Measurements from ENCODE around the gene EPHB1. TPM values are rescaled to one million over a fixed set of nuclear protein-coding genes. Genes with fewer than 3 reads are reported as not detected.

Gene EPHB1
- polyA plus RNA-seq, 1 of the 3 experiments (the other 2 are of a cell fraction) = 1.2 TPM

GRCh38 chr3:135085652-135086436 is 290.8 kb downstream of the EPHB1 start:
- 51% methylated on average over 6 of the region's 6 CpGs for WGBS (ENCODE audit: low lambda C conversion rate)
- H3K9me3 ChIP-seq = no peaks in the 10 kb centered on the region
- H3K27me3 ChIP-seq (ENCODE audit: insufficient read depth) = no peaks in the 10 kb centered on the region
- H2AFZ ChIP-seq (ENCODE audit: low read depth) = no peak overlapping the region
- H3K9me2 ChIP-seq = no peaks in the 10 kb centered on the region
- POLR2A ChIA-PET = no interaction called here
- no peak overlapping the region for H3K9ac ChIP-seq
- DNase-seq = no peak
- no peak overlapping the region for H3K4me3 ChIP-seq (ENCODE audit: low read depth in 2 of 2, low read length in 1 of 2)
- H3K4me1 ChIP-seq (ENCODE audit: control insufficient read depth in 1 of 2, insufficient read depth in 2 of 2, low read depth in 1 of 2, low read length in 1 of 2) = no peaks in the 10 kb centered on the region; a peak in 1 of 4 replicates
- no peak overlapping the region for H3K27ac ChIP-seq (ENCODE audit: low read depth in 2 of 2, low read length in 1 of 2)
- H4K20me1 ChIP-seq (ENCODE audit: insufficient read depth) = no peaks in the 10 kb centered on the region
- CTCF ChIA-PET = interaction anchor here (0.9 kb wide), 1 partner anchor 153 kb away, joined by 3 read pairs; no protein-coding TSS in a partner anchor
- no peaks in the 10 kb centered on the region for H3K79me2 ChIP-seq (ENCODE audit: insufficient read depth)
- no peaks in the 10 kb centered on the region for H3F3A ChIP-seq (replicated peaks; ENCODE audit: insufficient read depth)
- H3K4me2 ChIP-seq = no peak overlapping the region
- no peak for TF ChIP-seq GATA2 (CRISPR knock-in tag; IDR thresholded peaks at IDR 0.05)
- no peak for TF ChIP-seq RXRA (IDR thresholded peaks at IDR 0.05; ENCODE audit: borderline replicate concordance, low read depth)
- TF ChIP-seq PBX3 (IDR thresholded peaks at IDR 0.05) = no peak
- TF ChIP-seq TCF12 (IDR thresholded peaks at IDR 0.05) = no peak
- no peak for TF ChIP-seq MAX (IDR thresholded peaks at IDR 0.05; ENCODE audit: low read depth)
- TF ChIP-seq FOXJ3 (CRISPR knock-in tag; IDR thresholded peaks at IDR 0.05) = no peak
- TF ChIP-seq CHD2 (IDR thresholded peaks at IDR 0.05; ENCODE audit: low read length, partially characterized antibody) = no peak
- TF ChIP-seq USF1 (IDR thresholded peaks at IDR 0.05; ENCODE audit: borderline replicate concordance, low read depth) = no peak
- no peak for TF ChIP-seq RAD21 (IDR thresholded peaks at IDR 0.05; ENCODE audit: low read length)
- TF ChIP-seq FOSL2 (IDR thresholded peaks at IDR 0.05; ENCODE audit: borderline replicate concordance, low read depth) = no peak
- TF ChIP-seq NRF1 (IDR thresholded peaks at IDR 0.05; ENCODE audit: low read depth, low read length) = no peak
- TF ChIP-seq EP300 (IDR thresholded peaks at IDR 0.05; ENCODE audit: borderline replicate concordance in 1 of 2, low read depth in 1 of 2, low read length in 1 of 2) = no peak
- no peak for TF ChIP-seq RFX5 (IDR thresholded peaks at IDR 0.05; ENCODE audit: low read length)
- no peak for TF ChIP-seq TAF1 (IDR thresholded peaks at IDR 0.05; ENCODE audit: borderline replicate concordance, low read depth, low read length)
- TF ChIP-seq ZBTB33 (IDR thresholded peaks at IDR 0.05; ENCODE audit: borderline replicate concordance, low read depth) = no peak
- TF ChIP-seq TEAD4 (IDR thresholded peaks at IDR 0.05; ENCODE audit: borderline replicate concordance, insufficient read depth) = no peak
- no peaks in the 10 kb centered on the region for H3K36me3 ChIP-seq (replicated peaks in 1 of 2; ENCODE audit: control insufficient read depth in 1 of 2, insufficient read depth in 2 of 2, low read length in 1 of 2)
